ENCODE measurements around the gene RETREG1.
A peak's percentile ranks its signal among the peaks of the same experiment; 100 is the strongest.
"Not testable (repeated sequence)": the region's sequence is repeated elsewhere in the genome, so short reads cannot be mapped to it uniquely, and the experiment has no call there.

RETREG1 gene

GRCh38 chr5:16482891-16483290 is 133.9 kb downstream of the RETREG1 start:
- DNase-seq: no peak

- no peak for DNase-seq
These were observed 135.8 kb downstream of the RETREG1 start for GRCh38 chr5:16480821-16481538.

GRCh38 chr5:16480144-16480543 is 136.7 kb downstream of the RETREG1 start:
- DNase-seq: no peak

- no peak for DNase-seq
These were observed 139.3 kb downstream of the RETREG1 start for GRCh38 chr5:16477541-16477940.

- not testable (repeated sequence) for DNase-seq
These were observed 140.4 kb downstream of the RETREG1 start for GRCh38 chr5:16476417-16476816.

GRCh38 chr5:16471387-16471786 is 145.4 kb downstream of the RETREG1 start:
- DNase-seq: no peak

GRCh38 chr5:16467363-16468219 is 149.2 kb downstream of the RETREG1 start:
- no peak for DNase-seq

- peak; percentile 92 for DNase-seq
These were observed 151.0 kb downstream of the RETREG1 start, which contains the start of gene ZNF622 for GRCh38 chr5:16465544-16466432. ZNF622 (minus strand) TSS chr5:16465800; CDS start chr5:16465665, 135 bp downstream.

GRCh38 chr5:16464664-16465543 is 151.9 kb downstream of the RETREG1 start:
- DNase-seq: peak; percentile 7

GRCh38 chr5:16464231-16464630 is 152.6 kb downstream of the RETREG1 start:
- no peak for DNase-seq

- no peak for DNase-seq
These were observed 155.0 kb downstream of the RETREG1 start for GRCh38 chr5:16461782-16462181.

- DNase-seq: no peak
These were observed 155.8 kb downstream of the RETREG1 start for GRCh38 chr5:16461026-16461425.

GRCh38 chr5:16459451-16459850 is 157.3 kb downstream of the RETREG1 start:
- no peak for DNase-seq

GRCh38 chr5:16457853-16458252 is 158.9 kb downstream of the RETREG1 start:
- DNase-seq: no peak

- DNase-seq: no peak
These were observed 159.3 kb downstream of the RETREG1 start for GRCh38 chr5:16457451-16457850.

GRCh38 chr5:16456103-16456832 is 160.5 kb downstream of the RETREG1 start:
- peak; percentile 43 for DNase-seq

- DNase-seq: no peak
These were observed 161.1 kb downstream of the RETREG1 start for GRCh38 chr5:16455668-16456067.

- no peak for DNase-seq
These were observed 162.1 kb downstream of the RETREG1 start for GRCh38 chr5:16454686-16455085.

GRCh38 chr5:16453609-16454008 is 163.2 kb downstream of the RETREG1 start:
- DNase-seq: no peak

GRCh38 chr5:16450163-16450562 is 166.6 kb downstream of the RETREG1 start:
- DNase-seq: no peak

GRCh38 chr5:16446993-16447392 is 169.8 kb downstream of the RETREG1 start:
- no peak for DNase-seq
